ENCODE measurements around the gene ATAD3A.

The ATAD3A gene

GRCh38 chr1:1550591-1551432 is 38.9 kb downstream of the ATAD3A start:
- no peak overlapping the region for H3K23ac ChIP-seq (ENCODE audit: low read length)
- H3K4me3 ChIP-seq (ENCODE audit: low read length): no peak overlapping the region
- peaks cover 4% of the 10 kb centered on the region for H3K79me2 ChIP-seq (ENCODE audit: control insufficient read depth, insufficient read depth, low read length)
- no peak overlapping the region for H3K4me2 ChIP-seq (ENCODE audit: low read length)
- H2BK5ac ChIP-seq (ENCODE audit: low read length): no peak overlapping the region
- no peaks in the 10 kb centered on the region for H3K36me3 ChIP-seq (ENCODE audit: control insufficient read depth, insufficient read depth, low read length)
- H2BK120ac ChIP-seq (ENCODE audit: low read depth, low read length): no peak overlapping the region
- H3K18ac ChIP-seq (ENCODE audit: low read length): no peak overlapping the region
- no peak overlapping the region for H2AK5ac ChIP-seq (ENCODE audit: low read length)
- no peak overlapping the region for H3K56ac ChIP-seq (ENCODE audit: low read length)
- WGBS (ENCODE audit: extremely low coverage, insufficient coverage, low lambda C conversion rate): no CpG with 5 or more reads among the region's 15 CpGs
- no peak overlapping the region for H3K9ac ChIP-seq (ENCODE audit: low read length)
- H3K79me1 ChIP-seq (ENCODE audit: low read length): peaks cover 12% of the 10 kb centered on the region
- no peak overlapping the region for H2BK15ac ChIP-seq (replicated peaks; ENCODE audit: low read depth)
- H3K27me3 ChIP-seq (ENCODE audit: insufficient read depth, low read length, poor library complexity): no peaks in the 10 kb centered on the region
- DNase-seq: peak; percentile 72
- H4K8ac ChIP-seq (ENCODE audit: low read depth, low read length): no peak overlapping the region
- no peak overlapping the region for H4K5ac ChIP-seq (ENCODE audit: low read length)
- no peak overlapping the region for H3K4ac ChIP-seq (ENCODE audit: low read depth, low read length)
- no peak overlapping the region for H3K27ac ChIP-seq (ENCODE audit: low read depth, low read length)
- H3K4me1 ChIP-seq (ENCODE audit: control insufficient read depth, low read depth, low read length): no peaks in the 10 kb centered on the region

GRCh38 chr1:1551524-1552262 is 39.7 kb downstream of the ATAD3A start:
- H3K27ac ChIP-seq (ENCODE audit: low read depth, low read length): no peak overlapping the region

GRCh38 chr1:1552263-1552639 is 40.3 kb downstream of the ATAD3A start:
- peaks cover 4% of the 10 kb centered on the region for H3K79me2 ChIP-seq (ENCODE audit: control insufficient read depth, insufficient read depth, low read length)
- H3K4me3 ChIP-seq (ENCODE audit: low read length): no peak overlapping the region
- H2BK5ac ChIP-seq (ENCODE audit: low read length): no peak overlapping the region
- H3K56ac ChIP-seq (ENCODE audit: low read length): no peak overlapping the region
- no peaks in the 10 kb centered on the region for H3K36me3 ChIP-seq (ENCODE audit: control insufficient read depth, insufficient read depth, low read length)
- H3K4ac ChIP-seq (ENCODE audit: low read depth, low read length): no peak overlapping the region
- no peak overlapping the region for H3K27ac ChIP-seq (ENCODE audit: low read depth, low read length)
- H2BK15ac ChIP-seq (replicated peaks; ENCODE audit: low read depth): no peak overlapping the region
- H3K9ac ChIP-seq (ENCODE audit: low read length): no peak overlapping the region
- H2BK120ac ChIP-seq (ENCODE audit: low read depth, low read length): no peak overlapping the region
- WGBS (ENCODE audit: extremely low coverage, insufficient coverage, low lambda C conversion rate): no CpG with 5 or more reads among the region's 10 CpGs
- H3K79me1 ChIP-seq (ENCODE audit: low read length): peaks cover 13% of the 10 kb centered on the region
- no peak overlapping the region for H2AK5ac ChIP-seq (ENCODE audit: low read length)
- H4K8ac ChIP-seq (ENCODE audit: low read depth, low read length): no peak overlapping the region
- H3K4me2 ChIP-seq (ENCODE audit: low read length): no peak overlapping the region
- H3K18ac ChIP-seq (ENCODE audit: low read length): no peak overlapping the region
- no peaks in the 10 kb centered on the region for H3K4me1 ChIP-seq (ENCODE audit: control insufficient read depth, low read depth, low read length)
- H4K5ac ChIP-seq (ENCODE audit: low read length): no peak overlapping the region
- H3K27me3 ChIP-seq (ENCODE audit: insufficient read depth, low read length, poor library complexity): no peaks in the 10 kb centered on the region
- no peak overlapping the region for H3K23ac ChIP-seq (ENCODE audit: low read length)
- no peak for DNase-seq

More at GRCh38 chr1:1551524-1552262, 39.7 kb downstream of the ATAD3A start:
- Histone ChIP-seq H4K8ac (ENCODE audit: low read depth, low read length) (no peak overlapping the region), H4K5ac (ENCODE audit: low read length) (no peak overlapping the region), H3K79me2 (ENCODE audit: control insufficient read depth, insufficient read depth, low read length) (peaks cover 4% of the 10 kb centered on the region), H3K36me3 (ENCODE audit: control insufficient read depth, insufficient read depth, low read length) (no peaks in the 10 kb centered on the region), H3K56ac (ENCODE audit: low read length) (no peak overlapping the region), H3K4me3 (ENCODE audit: low read length) (no peak overlapping the region), H3K79me1 (ENCODE audit: low read length) (peaks cover 13% of the 10 kb centered on the region), H3K4me1 (ENCODE audit: control insufficient read depth, low read depth, low read length) (no peaks in the 10 kb centered on the region), H3K9ac (ENCODE audit: low read length) (no peak overlapping the region), H3K27me3 (ENCODE audit: insufficient read depth, low read length, poor library complexity) (no peaks in the 10 kb centered on the region), H3K18ac (ENCODE audit: low read length) (no peak overlapping the region), H2BK15ac (replicated peaks; ENCODE audit: low read depth) (no peak overlapping the region), H3K4me2 (ENCODE audit: low read length) (no peak overlapping the region), H3K23ac (ENCODE audit: low read length) (no peak overlapping the region), H2BK5ac (ENCODE audit: low read length) (no peak overlapping the region), H3K4ac (ENCODE audit: low read depth, low read length) (no peak overlapping the region), H2AK5ac (ENCODE audit: low read length) (no peak overlapping the region), H2BK120ac (ENCODE audit: low read depth, low read length) (no peak overlapping the region)
- no peak for DNase-seq
- WGBS (ENCODE audit: extremely low coverage, insufficient coverage, low lambda C conversion rate): no CpG with 5 or more reads among the region's 33 CpGs

- H3K27me3 ChIP-seq (ENCODE audit: insufficient read depth, low read length, poor library complexity): no peaks in the 10 kb centered on the region
- H4K8ac ChIP-seq (ENCODE audit: low read depth, low read length): no peak overlapping the region
- no peak for DNase-seq
- H3K4ac ChIP-seq (ENCODE audit: low read depth, low read length): no peak overlapping the region
- peaks cover 13% of the 10 kb centered on the region for H3K79me1 ChIP-seq (ENCODE audit: low read length)
- H3K9ac ChIP-seq (ENCODE audit: low read length): no peak overlapping the region
- no peak overlapping the region for H2BK120ac ChIP-seq (ENCODE audit: low read depth, low read length)
- no peak overlapping the region for H3K4me2 ChIP-seq (ENCODE audit: low read length)
- H3K4me3 ChIP-seq (ENCODE audit: low read length): no peak overlapping the region
- H3K23ac ChIP-seq (ENCODE audit: low read length): no peak overlapping the region
- no CpG with 5 or more reads among the region's 35 CpGs for WGBS (ENCODE audit: extremely low coverage, insufficient coverage, low lambda C conversion rate)
- H3K4me1 ChIP-seq (ENCODE audit: control insufficient read depth, low read depth, low read length): no peaks in the 10 kb centered on the region
- H3K36me3 ChIP-seq (ENCODE audit: control insufficient read depth, insufficient read depth, low read length): no peaks in the 10 kb centered on the region
- H3K18ac ChIP-seq (ENCODE audit: low read length): no peak overlapping the region
- no peak overlapping the region for H2BK15ac ChIP-seq (replicated peaks; ENCODE audit: low read depth)
- no peak overlapping the region for H2AK5ac ChIP-seq (ENCODE audit: low read length)
- H4K5ac ChIP-seq (ENCODE audit: low read length): no peak overlapping the region
- no peak overlapping the region for H2BK5ac ChIP-seq (ENCODE audit: low read length)
- no peak overlapping the region for H3K56ac ChIP-seq (ENCODE audit: low read length)
- peaks cover 4% of the 10 kb centered on the region for H3K79me2 ChIP-seq (ENCODE audit: control insufficient read depth, insufficient read depth, low read length)
- H3K27ac ChIP-seq (ENCODE audit: low read depth, low read length): no peak overlapping the region
These were observed 42.0 kb downstream of the ATAD3A start for GRCh38 chr1:1553821-1554494.

GRCh38 chr1:1554550-1554925 is 42.6 kb downstream of the ATAD3A start:
- Histone ChIP-seq H4K5ac (ENCODE audit: low read length) (no peak overlapping the region), H2AK5ac (ENCODE audit: low read length) (no peak overlapping the region), H3K9ac (ENCODE audit: low read length) (no peak overlapping the region), H3K4me1 (ENCODE audit: control insufficient read depth, low read depth, low read length) (no peaks in the 10 kb centered on the region), H3K79me1 (ENCODE audit: low read length) (peaks cover 13% of the 10 kb centered on the region), H3K4me3 (ENCODE audit: low read length) (no peak overlapping the region), H4K8ac (ENCODE audit: low read depth, low read length) (no peak overlapping the region), H3K4me2 (ENCODE audit: low read length) (no peak overlapping the region), H3K27me3 (ENCODE audit: insufficient read depth, low read length, poor library complexity) (no peaks in the 10 kb centered on the region), H2BK5ac (ENCODE audit: low read length) (no peak overlapping the region), H2BK120ac (ENCODE audit: low read depth, low read length) (no peak overlapping the region), H3K56ac (ENCODE audit: low read length) (no peak overlapping the region), H3K79me2 (ENCODE audit: control insufficient read depth, insufficient read depth, low read length) (peaks cover 4% of the 10 kb centered on the region), H2BK15ac (replicated peaks; ENCODE audit: low read depth) (no peak overlapping the region), H3K4ac (ENCODE audit: low read depth, low read length) (no peak overlapping the region), H3K27ac (ENCODE audit: low read depth, low read length) (no peak overlapping the region), H3K23ac (ENCODE audit: low read length) (no peak overlapping the region), H3K18ac (ENCODE audit: low read length) (no peak overlapping the region), H3K36me3 (ENCODE audit: control insufficient read depth, insufficient read depth, low read length) (no peaks in the 10 kb centered on the region)
- WGBS (ENCODE audit: extremely low coverage, insufficient coverage, low lambda C conversion rate): no CpG with 5 or more reads among the region's 13 CpGs
- no peak for DNase-seq

Measured in mesendoderm (in vitro differentiated cells).